NCI-H345 (cell line): Measurements from ENCODE around the gene MACF1.
"Not testable (repeated sequence)": the region's sequence is repeated elsewhere in the genome, so short reads cannot be mapped to it uniquely, and the experiment has no call there.

ENCODE experiments used
- DNase-seq: peaks from one replicate; lab custom pipeline; 2025; lab: John Stamatoyannopoulos, UW

MACF1 gene

GRCh38 chr1:39462074-39462473 lies 257.6 kb downstream of the MACF1 start:
- no peak for DNase-seq

DNA sequence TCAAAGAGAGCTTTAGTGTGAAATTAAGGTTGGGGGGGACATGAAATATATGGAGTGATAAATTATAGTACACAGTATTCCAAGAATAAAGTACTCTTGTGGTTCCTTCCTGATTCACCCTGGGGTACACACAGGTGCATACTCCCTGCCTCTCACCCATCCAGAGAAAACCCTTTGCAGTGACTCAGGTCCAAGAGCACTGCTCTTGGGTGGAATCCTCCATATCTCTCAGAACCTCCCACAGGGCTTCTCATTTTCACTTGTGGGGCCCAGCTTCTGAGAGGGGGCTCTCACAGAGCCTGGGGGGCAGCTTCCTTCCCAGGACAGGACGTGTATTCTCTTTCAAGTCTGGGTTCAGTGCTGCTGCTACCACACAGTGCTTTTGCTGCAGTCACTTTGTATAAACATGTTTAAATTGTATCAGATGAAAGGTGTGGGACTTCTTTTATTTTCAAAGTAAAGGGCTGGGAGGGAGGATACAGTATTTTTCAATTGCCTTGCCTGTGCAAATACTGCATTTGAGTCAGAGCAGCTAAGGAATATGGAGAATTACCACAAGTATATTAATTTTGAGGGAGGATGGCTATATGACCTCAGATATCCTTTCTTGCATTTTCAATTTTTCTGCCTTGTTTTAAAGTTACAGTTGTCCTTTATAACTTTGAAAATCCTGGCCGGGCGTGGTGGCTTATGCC lies 262.1 kb downstream of the MACF1 start:
- no peak for DNase-seq

DNA sequence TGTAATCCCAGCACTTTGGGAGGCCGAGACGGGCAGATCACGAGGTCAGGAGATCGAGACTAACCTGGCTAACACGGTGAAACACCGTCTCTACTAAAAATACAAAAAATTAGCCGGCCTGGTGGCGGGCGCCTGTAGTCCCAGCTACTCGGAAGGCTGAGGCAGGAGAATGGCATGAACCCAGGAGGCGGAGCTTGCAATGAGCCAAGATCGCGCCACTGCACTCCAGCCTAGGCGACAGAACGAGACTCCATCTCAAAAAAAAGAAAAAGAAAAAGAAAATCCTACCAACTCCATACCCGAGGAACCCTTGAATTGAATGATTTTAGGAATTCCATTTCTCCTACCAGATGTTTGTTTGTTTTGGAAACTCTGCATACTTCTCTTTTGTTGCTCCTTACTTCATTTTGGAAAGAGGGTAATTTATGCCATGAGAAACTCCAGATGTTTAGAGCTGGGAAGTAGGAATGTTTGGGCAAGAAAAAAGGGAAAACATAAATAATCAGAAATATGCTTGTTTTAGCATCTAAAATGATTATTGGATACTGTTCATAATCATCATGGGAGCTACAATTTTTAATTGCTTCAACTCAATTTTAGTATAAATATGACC lies 262.7 kb downstream of the MACF1 start:
- not testable (repeated sequence) for DNase-seq

DNA sequence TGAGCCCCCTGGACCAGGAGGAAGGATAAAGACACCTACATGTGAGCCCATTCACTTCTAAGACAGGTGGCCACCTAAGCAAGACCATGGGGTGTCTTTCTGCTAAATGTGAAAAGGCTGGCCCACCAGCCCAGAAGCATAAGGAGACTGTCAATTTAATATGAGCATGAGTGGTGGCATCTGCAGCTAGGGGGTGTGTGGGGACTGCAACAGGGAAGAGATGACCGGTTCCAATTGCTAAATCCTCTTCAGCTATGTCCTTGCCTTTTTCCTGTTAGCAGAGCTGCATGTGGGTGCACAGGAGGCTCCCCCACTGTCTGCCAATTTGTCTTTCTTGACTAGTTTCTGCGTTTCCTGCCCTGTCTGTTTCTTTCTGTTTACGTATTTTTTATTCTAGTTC lies 264.7 kb downstream of the MACF1 start:
- no peak for DNase-seq

DNA sequence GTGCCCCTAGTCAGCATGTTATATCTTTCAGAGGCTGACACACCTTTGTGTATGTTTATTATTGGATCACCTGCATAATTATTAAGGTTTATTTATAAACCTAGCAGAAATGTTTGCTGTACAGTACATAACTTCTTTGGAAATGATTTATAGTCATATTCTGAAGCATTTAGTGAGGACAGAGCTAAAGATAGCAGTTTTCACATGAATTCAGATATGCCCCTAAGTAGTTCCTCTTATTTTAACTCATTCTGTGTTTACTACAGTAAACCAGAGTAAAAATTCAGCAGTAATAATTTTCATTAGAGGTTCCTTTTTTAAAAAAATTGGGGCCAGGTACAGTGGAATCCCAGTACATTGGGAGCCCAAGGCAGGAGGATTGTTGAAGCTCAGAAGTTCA lies 265.5 kb downstream of the MACF1 start:
- DNase-seq = no peak

GRCh38 chr1:39472826-39473225 lies 268.3 kb downstream of the MACF1 start:
- no peak for DNase-seq

DNA sequence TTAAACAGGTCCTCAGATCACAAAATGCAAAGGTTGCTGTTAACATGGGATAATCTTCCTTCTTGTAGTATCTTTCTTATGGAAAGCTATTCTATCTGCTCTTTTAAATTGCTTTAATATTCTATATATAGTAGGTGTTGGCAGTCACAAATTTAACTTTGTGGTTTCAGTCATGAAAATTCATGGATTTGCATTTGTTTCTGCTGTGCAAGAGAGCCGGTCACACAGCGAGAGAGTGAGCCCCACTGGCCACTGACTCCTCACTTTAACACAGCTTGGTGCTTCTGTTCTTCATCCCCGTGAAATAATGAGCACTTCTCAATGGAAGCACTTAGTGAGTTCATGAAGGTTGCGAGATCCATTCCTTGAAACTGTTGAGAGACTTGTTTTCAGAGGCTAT lies 268.8 kb downstream of the MACF1 start:
- no peak for DNase-seq

DNA sequence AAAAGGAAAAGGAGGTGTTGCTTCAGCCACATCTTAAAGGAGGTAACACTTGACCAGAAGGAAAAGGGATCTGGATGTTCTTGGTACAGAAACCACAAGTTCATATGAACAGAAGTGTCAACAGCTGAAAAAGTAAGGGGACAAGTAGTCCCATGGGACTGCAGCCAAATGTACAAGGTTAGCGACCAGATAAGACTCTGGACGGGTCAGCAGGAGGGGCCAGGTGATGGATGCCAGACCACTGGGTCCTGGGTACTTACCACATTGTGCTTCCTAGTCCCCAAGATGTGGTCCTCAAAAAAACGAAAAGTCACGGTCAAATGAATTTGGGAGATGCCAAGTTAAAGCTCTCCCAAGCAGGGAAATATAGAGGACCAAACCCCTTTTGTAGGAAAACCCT lies 270.3 kb downstream of the MACF1 start:
- DNase-seq = no peak

DNA sequence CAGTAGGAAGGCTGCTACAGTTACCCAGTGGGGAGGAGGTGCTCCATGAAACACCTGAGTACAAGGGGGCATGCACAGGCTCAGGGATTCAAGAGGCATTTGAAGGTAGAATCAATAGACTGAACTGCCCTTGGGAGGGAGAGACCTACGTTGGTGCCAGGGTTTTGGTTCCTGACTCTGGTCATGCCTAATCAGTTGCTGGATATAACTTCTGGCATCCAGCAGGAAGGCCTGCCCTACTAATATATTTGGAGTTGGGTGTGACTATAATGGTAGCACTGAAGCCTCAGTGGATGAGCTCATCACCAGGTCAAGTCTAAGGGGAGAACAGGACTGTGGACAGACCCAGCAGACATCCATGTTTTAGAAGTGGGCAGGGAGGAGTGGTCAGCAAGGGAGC lies 271.1 kb downstream of the MACF1 start:
- DNase-seq = not testable (repeated sequence)

DNA sequence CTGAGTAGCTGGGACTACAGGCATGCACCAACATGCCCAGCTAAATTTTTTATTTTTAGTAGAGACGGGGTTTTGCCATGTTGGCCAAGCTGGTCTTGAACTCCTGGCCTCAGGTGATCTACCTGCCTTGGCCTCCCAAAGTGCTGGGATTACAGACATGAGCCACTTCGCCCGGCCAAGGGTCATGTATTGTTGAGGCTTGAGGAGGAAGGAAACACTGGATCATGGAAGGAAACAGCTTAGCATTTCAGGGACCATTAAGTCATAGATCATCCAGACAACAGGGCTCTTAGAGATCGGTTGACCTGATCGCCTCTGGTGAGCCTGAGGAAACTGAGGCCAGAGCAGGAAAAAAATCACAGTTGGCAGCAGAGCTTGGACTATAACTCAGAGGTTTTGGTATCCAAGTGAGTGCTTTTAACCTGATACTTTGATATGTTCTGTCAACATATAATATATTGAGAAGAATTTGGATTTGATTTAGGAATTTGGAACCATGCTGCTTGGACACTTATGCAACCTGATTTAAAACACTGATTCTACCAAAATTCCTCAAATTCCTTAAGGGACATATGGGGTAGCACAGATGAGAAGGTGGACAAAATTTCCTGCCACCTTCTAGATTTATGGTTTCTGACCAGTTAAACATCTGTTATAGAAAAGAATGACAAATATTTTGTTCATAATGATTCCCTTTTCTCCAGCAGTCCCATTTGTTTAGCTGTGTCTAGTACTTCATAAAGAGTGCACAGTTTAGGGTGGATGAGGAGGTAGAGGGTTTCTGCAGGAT lies 273.8 kb downstream of the MACF1 start:
- DNase-seq = no peak

DNA sequence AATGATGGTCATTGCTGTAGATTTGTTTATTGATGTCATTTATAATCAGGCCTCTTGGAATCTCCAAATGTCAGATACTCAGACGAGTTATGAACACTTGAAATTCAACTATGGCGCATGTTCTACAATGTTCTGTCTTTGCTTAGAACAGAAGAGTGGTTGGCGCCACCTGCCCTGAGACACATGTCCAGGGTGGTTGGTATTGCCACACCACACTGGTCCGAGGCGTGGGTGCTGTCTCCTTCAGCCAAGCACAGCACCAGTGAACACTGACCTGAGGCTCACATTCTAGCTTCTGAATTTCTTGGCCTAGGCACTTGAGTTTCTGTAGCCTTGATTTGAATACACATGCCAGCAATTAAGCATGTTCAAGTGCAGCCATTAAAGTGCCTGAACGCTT lies 276.8 kb downstream of the MACF1 start:
- DNase-seq = no peak

DNA sequence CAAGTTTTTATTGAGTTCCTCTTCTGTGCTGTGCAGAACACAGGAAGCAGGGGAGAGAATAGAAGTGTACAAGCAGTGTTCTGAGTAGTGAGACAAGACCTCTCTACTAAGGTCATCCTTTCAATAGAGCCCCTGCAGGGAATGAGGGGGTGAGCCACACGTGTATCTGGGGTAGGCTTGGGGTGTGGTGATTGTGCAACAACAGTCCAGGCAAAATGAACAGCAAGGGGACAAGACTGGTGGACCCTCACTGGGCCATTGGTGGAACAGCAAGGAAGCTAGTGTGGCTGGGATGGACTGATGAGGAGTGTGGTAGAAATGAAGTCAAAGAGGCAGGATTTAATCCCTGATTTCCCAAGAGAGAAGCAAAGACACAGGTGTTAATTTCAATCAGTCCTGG lies 278.8 kb downstream of the MACF1 start:
- no peak for DNase-seq

GRCh38 chr1:39484564-39484963 lies 280.1 kb downstream of the MACF1 start:
- no peak for DNase-seq

- no peak for DNase-seq
These were observed 280.7 kb downstream of the MACF1 start for GRCh38 chr1:39485046-39485803.

GRCh38 chr1:39488012-39488545 lies 283.6 kb downstream of the MACF1 start:
- no peak for DNase-seq

GRCh38 chr1:39488793-39489566 lies 284.5 kb downstream of the MACF1 start:
- DNase-seq = no peak

- no peak for DNase-seq
These were observed 285.2 kb downstream of the MACF1 start for GRCh38 chr1:39489567-39490239.

GRCh38 chr1:39490596-39491145 lies 286.2 kb downstream of the MACF1 start:
- DNase-seq = peak; percentile 54

GRCh38 chr1:39491146-39491921 lies 286.8 kb downstream of the MACF1 start, which contains the start of gene BMP8A:
Gene BMP8A (plus strand): TSS chr1:39491636. CDS start chr1:39491992, 356 bp downstream.
- peak; percentile 81 for DNase-seq
